Ishikawa (cell line): Measurements from ENCODE around the gene MIA3.

Source experiments
- CREB1 ChIP-seq: IDR thresholded peaks from 2 replicates; pipeline ENCODE4 v1.6.1; 2012; ENCODE audit warnings: low read depth
- EGR1 ChIP-seq: IDR thresholded peaks from 2 replicates; pipeline ENCODE4 v1.6.1; 2012
- EP300 ChIP-seq: IDR thresholded peaks from 2 replicates; pipeline ENCODE4 v1.6.1; 2012; ENCODE audit warnings: borderline replicate concordance
- MAX ChIP-seq: IDR thresholded peaks from 2 replicates; pipeline ENCODE4 v1.6.1; 2012
- NFIC ChIP-seq: IDR thresholded peaks from 2 replicates; pipeline ENCODE4 v1.6.1; 2012
- TAF1 ChIP-seq: IDR thresholded peaks from 2 replicates; pipeline ENCODE4 v1.6.1; 2012; ENCODE audit warnings: low read depth, mild to moderate bottlenecking
- TCF12 ChIP-seq: IDR thresholded peaks from 2 replicates; pipeline ENCODE4 v1.6.1; 2012; ENCODE audit warnings: low read depth
- YY1 ChIP-seq: IDR thresholded peaks from 2 replicates; pipeline ENCODE4 v1.6.1; 2012; ENCODE audit warnings: low read depth
- ZBTB7A ChIP-seq: IDR thresholded peaks from 2 replicates; pipeline ENCODE4 v1.6.1; 2012; ENCODE audit warnings: low read depth
- TF ChIP-seq, protein P1 (sequence below): IDR thresholded peaks from 2 replicates; pipeline ENCODE4 v1.6.1; 2012; ENCODE audit warnings: low read depth, mild to moderate bottlenecking

DNA sequence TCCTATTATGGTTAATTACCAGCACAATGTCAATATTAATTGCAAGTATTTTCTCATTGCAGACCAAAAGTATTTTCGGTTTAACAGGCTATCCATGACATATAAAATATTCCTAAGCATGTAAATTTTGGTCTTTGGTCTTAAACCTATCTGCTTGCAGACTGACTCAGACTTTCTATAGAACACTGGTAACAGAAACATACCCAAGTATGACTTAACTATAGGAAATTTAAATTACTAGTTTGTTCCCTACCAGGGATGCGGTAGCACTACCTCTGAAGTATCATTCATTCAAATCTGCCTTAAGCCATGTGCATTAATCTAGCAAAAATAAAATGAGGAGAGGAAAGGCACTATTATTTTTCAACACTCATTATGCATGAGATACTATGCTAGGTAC is 31.1 kb upstream of the MIA3 start:
- TF ChIP-seq YY1 (no peak), TAF1 (no peak), MAX (no peak), TCF12 (no peak), EGR1 (no peak), CREB1 (no peak), ZBTB7A (no peak), NFIC (no peak), EP300 (no peak)
- TF ChIP-seq, protein P1, sequence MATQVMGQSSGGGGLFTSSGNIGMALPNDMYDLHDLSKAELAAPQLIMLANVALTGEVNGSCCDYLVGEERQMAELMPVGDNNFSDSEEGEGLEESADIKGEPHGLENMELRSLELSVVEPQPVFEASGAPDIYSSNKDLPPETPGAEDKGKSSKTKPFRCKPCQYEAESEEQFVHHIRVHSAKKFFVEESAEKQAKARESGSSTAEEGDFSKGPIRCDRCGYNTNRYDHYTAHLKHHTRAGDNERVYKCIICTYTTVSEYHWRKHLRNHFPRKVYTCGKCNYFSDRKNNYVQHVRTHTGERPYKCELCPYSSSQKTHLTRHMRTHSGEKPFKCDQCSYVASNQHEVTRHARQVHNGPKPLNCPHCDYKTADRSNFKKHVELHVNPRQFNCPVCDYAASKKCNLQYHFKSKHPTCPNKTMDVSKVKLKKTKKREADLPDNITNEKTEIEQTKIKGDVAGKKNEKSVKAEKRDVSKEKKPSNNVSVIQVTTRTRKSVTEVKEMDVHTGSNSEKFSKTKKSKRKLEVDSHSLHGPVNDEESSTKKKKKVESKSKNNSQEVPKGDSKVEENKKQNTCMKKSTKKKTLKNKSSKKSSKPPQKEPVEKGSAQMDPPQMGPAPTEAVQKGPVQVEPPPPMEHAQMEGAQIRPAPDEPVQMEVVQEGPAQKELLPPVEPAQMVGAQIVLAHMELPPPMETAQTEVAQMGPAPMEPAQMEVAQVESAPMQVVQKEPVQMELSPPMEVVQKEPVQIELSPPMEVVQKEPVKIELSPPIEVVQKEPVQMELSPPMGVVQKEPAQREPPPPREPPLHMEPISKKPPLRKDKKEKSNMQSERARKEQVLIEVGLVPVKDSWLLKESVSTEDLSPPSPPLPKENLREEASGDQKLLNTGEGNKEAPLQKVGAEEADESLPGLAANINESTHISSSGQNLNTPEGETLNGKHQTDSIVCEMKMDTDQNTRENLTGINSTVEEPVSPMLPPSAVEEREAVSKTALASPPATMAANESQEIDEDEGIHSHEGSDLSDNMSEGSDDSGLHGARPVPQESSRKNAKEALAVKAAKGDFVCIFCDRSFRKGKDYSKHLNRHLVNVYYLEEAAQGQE: no peak
